ENCODE data around the gene PFN1.

DNA sequence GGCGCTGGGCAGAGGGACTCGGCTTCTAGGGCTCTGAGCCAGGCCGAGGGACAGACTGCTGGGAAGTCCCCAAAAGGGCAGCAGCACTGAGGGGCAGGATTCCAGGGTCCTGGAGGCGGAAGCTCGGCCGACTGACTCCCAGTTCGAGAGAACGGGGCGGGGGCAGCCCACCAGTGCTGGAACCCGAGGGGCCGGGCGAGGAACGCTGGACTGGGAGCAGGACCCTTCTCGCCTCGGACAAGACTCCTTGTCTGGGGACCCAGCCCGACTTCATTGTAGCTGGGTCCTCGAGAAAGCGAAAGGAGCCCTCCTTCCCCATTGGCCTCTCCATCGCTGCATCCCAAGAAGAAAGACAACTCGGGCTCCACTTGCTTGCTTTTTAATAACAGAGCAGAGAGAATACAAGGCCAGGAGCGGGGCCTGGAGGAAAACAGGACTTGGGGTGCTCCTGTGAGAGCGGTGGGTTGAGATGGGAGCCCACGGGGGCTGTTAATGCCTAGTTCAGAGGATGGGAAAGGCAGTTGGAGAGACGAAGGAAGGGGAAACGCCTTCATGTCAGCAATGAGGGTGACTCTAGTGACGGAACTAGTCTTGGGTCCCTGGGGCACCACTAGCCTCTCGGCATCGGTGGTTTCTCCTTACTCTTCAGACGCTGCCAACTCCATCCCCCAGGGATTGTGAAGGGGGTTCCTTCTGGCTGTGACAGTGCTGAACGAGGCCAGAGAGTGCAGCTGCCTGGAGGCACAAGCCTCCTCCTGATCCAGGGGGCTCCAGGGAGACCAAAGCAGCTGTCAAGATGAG lies 39.6 kb upstream of the PFN1 start:
- TF ChIP-seq POLR2A (IDR thresholded peaks at IDR 0.05; ENCODE audit: borderline replicate concordance, extremely low read depth, insufficient read depth, insufficient read length) (peak; percentile 2), POLR2AphosphoS5 (IDR thresholded peaks at IDR 0.05; ENCODE audit: low read depth, low read length) (no peak)
- TF ChIP-seq, protein P1, sequence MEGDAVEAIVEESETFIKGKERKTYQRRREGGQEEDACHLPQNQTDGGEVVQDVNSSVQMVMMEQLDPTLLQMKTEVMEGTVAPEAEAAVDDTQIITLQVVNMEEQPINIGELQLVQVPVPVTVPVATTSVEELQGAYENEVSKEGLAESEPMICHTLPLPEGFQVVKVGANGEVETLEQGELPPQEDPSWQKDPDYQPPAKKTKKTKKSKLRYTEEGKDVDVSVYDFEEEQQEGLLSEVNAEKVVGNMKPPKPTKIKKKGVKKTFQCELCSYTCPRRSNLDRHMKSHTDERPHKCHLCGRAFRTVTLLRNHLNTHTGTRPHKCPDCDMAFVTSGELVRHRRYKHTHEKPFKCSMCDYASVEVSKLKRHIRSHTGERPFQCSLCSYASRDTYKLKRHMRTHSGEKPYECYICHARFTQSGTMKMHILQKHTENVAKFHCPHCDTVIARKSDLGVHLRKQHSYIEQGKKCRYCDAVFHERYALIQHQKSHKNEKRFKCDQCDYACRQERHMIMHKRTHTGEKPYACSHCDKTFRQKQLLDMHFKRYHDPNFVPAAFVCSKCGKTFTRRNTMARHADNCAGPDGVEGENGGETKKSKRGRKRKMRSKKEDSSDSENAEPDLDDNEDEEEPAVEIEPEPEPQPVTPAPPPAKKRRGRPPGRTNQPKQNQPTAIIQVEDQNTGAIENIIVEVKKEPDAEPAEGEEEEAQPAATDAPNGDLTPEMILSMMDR (IDR thresholded peaks at IDR 0.05 in 2 of 3, conservative IDR thresholded peaks at IDR 0.05 in 1 of 3; ENCODE audit: borderline replicate concordance in 1 of 3, insufficient read depth in 1 of 3, low read depth in 2 of 3, low read length in 2 of 3) = no peak
- TF ChIP-seq, protein P2, sequence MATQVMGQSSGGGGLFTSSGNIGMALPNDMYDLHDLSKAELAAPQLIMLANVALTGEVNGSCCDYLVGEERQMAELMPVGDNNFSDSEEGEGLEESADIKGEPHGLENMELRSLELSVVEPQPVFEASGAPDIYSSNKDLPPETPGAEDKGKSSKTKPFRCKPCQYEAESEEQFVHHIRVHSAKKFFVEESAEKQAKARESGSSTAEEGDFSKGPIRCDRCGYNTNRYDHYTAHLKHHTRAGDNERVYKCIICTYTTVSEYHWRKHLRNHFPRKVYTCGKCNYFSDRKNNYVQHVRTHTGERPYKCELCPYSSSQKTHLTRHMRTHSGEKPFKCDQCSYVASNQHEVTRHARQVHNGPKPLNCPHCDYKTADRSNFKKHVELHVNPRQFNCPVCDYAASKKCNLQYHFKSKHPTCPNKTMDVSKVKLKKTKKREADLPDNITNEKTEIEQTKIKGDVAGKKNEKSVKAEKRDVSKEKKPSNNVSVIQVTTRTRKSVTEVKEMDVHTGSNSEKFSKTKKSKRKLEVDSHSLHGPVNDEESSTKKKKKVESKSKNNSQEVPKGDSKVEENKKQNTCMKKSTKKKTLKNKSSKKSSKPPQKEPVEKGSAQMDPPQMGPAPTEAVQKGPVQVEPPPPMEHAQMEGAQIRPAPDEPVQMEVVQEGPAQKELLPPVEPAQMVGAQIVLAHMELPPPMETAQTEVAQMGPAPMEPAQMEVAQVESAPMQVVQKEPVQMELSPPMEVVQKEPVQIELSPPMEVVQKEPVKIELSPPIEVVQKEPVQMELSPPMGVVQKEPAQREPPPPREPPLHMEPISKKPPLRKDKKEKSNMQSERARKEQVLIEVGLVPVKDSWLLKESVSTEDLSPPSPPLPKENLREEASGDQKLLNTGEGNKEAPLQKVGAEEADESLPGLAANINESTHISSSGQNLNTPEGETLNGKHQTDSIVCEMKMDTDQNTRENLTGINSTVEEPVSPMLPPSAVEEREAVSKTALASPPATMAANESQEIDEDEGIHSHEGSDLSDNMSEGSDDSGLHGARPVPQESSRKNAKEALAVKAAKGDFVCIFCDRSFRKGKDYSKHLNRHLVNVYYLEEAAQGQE (IDR thresholded peaks at IDR 0.05; ENCODE audit: low read depth) = no peak

Data from HCT116 (cell line).